Measurements from ENCODE around the gene FAM13A. TPM values are rescaled to one million over a fixed set of nuclear protein-coding genes. Genes with fewer than 3 reads are reported as not detected.

Gene FAM13A
- total RNA-seq, 1 donor from 2014 or later: 16.9 TPM

- Histone ChIP-seq H3K27me3 (ENCODE audit: low read depth) (no peaks in the 10 kb centered on the region), H3K9me3 (replicated peaks) (peaks cover 3% of the 10 kb centered on the region), H3K4me1 (no peaks in the 10 kb centered on the region), H3K27ac (replicated peaks) (peak overlapping the region; percentile 22), H3K36me3 (no peaks in the 10 kb centered on the region), H3K4me3 (no peak overlapping the region)
- no peak for DNase-seq
- TF ChIP-seq CTCF (IDR thresholded peaks at IDR 0.05; ENCODE audit: borderline replicate concordance): no peak
- intact Hi-C loops (cut with micrococcal nuclease): no loop called here
Observed at GRCh38 chr4:88881227-88881569, 175.8 kb downstream of the FAM13A start.

GRCh38 chr4:88880501-88881226 is 176.3 kb downstream of the FAM13A start:
- no peak for DNase-seq
- peak overlapping the region; percentile 22 for H3K27ac ChIP-seq (replicated peaks)
- peaks cover 3% of the 10 kb centered on the region for H3K9me3 ChIP-seq (replicated peaks)
- intact Hi-C loops (cut with micrococcal nuclease): no loop called here
- H3K36me3 ChIP-seq: no peaks in the 10 kb centered on the region
- TF ChIP-seq CTCF (IDR thresholded peaks at IDR 0.05; ENCODE audit: borderline replicate concordance): no peak
- no peaks in the 10 kb centered on the region for H3K27me3 ChIP-seq (ENCODE audit: low read depth)
- H3K4me1 ChIP-seq: no peaks in the 10 kb centered on the region
- H3K4me3 ChIP-seq: no peak overlapping the region

GRCh38 chr4:88879991-88880390 is 177.0 kb downstream of the FAM13A start:
- H3K9me3 ChIP-seq (replicated peaks): peaks cover 3% of the 10 kb centered on the region
- DNase-seq: no peak
- intact Hi-C loops (cut with micrococcal nuclease): no loop called here
- TF ChIP-seq CTCF (IDR thresholded peaks at IDR 0.05; ENCODE audit: borderline replicate concordance): no peak
- H3K4me3 ChIP-seq: no peak overlapping the region
- no peaks in the 10 kb centered on the region for H3K27me3 ChIP-seq (ENCODE audit: low read depth)
- H3K27ac ChIP-seq (replicated peaks): no peak overlapping the region
- no peaks in the 10 kb centered on the region for H3K36me3 ChIP-seq
- H3K4me1 ChIP-seq: no peaks in the 10 kb centered on the region

GRCh38 chr4:88878642-88879041 is 178.3 kb downstream of the FAM13A start:
- Histone ChIP-seq H3K4me3 (no peak overlapping the region), H3K36me3 (no peaks in the 10 kb centered on the region), H3K9me3 (replicated peaks) (peaks cover 3% of the 10 kb centered on the region), H3K27me3 (ENCODE audit: low read depth) (no peaks in the 10 kb centered on the region), H3K27ac (replicated peaks) (no peak overlapping the region), H3K4me1 (no peaks in the 10 kb centered on the region)
- no peak for TF ChIP-seq CTCF (IDR thresholded peaks at IDR 0.05; ENCODE audit: borderline replicate concordance)
- DNase-seq: no peak
- intact Hi-C loops (cut with micrococcal nuclease): no loop called here

GRCh38 chr4:88870428-88870827 is 186.6 kb downstream of the FAM13A start:
- H3K9me3 ChIP-seq (replicated peaks): no peaks in the 10 kb centered on the region
- no peaks in the 10 kb centered on the region for H3K27me3 ChIP-seq (ENCODE audit: low read depth)
- no peaks in the 10 kb centered on the region for H3K4me1 ChIP-seq
- H3K4me3 ChIP-seq: no peak overlapping the region
- no peak overlapping the region for H3K27ac ChIP-seq (replicated peaks)
- TF ChIP-seq CTCF (IDR thresholded peaks at IDR 0.05; ENCODE audit: borderline replicate concordance): no peak
- intact Hi-C loops (cut with micrococcal nuclease): no loop called here
- no peak for DNase-seq
- no peaks in the 10 kb centered on the region for H3K36me3 ChIP-seq
